ENCODE results near the gene GIT2.

DNA sequence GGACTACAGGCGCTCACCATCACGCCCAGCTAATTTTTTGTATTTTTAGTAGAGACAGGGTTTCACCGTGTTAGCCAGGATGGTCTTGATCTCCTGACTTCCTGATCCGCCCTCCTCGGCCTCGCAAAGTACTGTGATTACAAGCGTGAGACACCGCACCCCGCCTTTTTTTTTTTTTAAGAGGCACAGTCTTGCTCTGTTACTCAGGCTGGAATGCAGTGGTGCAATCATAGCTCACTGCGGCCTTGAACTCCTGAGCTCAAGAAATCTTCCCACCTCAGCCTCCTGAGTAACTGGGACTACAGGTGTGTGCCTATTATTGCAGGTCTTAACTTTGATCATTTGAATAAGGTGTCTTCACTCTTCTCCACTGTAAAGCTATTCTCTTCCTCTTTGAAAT, 110.6 kb downstream of the GIT2 start:
- TF ChIP-seq, protein P1, sequence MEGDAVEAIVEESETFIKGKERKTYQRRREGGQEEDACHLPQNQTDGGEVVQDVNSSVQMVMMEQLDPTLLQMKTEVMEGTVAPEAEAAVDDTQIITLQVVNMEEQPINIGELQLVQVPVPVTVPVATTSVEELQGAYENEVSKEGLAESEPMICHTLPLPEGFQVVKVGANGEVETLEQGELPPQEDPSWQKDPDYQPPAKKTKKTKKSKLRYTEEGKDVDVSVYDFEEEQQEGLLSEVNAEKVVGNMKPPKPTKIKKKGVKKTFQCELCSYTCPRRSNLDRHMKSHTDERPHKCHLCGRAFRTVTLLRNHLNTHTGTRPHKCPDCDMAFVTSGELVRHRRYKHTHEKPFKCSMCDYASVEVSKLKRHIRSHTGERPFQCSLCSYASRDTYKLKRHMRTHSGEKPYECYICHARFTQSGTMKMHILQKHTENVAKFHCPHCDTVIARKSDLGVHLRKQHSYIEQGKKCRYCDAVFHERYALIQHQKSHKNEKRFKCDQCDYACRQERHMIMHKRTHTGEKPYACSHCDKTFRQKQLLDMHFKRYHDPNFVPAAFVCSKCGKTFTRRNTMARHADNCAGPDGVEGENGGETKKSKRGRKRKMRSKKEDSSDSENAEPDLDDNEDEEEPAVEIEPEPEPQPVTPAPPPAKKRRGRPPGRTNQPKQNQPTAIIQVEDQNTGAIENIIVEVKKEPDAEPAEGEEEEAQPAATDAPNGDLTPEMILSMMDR (IDR thresholded peaks at IDR 0.05) = no peak
- TF ChIP-seq POLR2AphosphoS5 (IDR thresholded peaks at IDR 0.05) = no peak
